Non-pigmented ciliary epithelial cell (primary cell): ENCODE results near the gene TGDS.

Experiments used
- DNase-seq: peaks from one replicate; pipeline ENCODE4 v3.0.0-alpha.2; 2010; ENCODE audit warnings: low read depth

The TGDS gene

DNA sequence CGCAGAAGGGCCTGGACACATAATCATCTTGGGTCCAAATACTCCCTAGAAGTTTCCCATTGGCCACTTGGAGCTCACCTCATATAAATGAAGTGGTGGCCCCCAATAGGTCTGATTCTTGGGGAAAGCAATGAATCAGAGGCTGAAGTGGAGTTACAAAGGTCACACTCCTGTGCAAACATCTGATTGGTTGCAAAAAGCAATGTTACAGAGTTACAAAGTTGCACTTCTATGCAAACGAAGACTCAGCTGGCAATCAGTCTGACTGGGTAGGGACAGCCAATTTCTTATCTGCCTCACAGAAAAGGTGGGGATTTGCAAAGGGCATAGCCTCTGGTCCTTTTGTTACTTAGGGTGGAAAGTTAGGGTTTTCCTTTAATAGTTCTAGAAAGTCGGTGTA, 3.9 kb upstream of the TGDS start:
- no peak for DNase-seq

DNA sequence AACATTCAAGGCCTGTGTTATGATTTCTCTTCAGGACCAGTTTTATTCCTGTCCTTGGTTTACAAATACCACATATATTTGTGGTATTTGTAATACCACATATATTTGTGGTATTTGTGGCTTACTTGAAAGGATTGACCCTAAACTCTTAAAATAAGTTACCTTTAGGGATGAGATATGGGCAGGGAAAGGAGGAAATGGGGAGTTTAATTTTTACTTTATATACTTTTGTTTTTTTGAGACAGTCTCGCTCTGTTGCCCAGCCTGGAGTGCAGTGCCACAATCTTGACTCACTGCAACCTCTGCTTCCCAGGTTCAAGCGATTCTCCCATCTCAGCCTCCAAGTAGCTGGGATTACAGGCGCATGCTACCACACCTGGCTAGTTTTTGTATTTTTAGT, 2.3 kb upstream of the TGDS start:
- no peak for DNase-seq

DNA sequence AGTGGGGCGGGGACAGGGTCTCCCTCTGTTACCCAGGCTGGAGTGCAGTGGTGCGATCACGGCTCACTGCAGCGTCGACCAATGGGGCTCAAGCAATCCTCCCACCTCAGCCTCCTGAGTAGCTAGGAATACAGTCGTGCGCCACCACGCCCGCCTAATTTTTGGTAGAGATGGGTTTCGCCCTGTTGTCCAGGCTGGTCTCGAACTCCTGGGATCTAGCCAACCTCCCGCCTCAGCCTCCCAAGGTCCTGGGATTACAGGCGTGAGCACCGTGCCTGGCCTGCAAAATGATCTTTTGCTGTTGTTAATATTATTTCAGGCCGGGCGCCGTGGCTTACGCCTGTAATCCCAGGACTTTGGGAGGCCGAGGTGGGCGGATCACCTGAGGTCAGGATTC, 621 bp upstream of the TGDS start:
- DNase-seq = no peak

DNA sequence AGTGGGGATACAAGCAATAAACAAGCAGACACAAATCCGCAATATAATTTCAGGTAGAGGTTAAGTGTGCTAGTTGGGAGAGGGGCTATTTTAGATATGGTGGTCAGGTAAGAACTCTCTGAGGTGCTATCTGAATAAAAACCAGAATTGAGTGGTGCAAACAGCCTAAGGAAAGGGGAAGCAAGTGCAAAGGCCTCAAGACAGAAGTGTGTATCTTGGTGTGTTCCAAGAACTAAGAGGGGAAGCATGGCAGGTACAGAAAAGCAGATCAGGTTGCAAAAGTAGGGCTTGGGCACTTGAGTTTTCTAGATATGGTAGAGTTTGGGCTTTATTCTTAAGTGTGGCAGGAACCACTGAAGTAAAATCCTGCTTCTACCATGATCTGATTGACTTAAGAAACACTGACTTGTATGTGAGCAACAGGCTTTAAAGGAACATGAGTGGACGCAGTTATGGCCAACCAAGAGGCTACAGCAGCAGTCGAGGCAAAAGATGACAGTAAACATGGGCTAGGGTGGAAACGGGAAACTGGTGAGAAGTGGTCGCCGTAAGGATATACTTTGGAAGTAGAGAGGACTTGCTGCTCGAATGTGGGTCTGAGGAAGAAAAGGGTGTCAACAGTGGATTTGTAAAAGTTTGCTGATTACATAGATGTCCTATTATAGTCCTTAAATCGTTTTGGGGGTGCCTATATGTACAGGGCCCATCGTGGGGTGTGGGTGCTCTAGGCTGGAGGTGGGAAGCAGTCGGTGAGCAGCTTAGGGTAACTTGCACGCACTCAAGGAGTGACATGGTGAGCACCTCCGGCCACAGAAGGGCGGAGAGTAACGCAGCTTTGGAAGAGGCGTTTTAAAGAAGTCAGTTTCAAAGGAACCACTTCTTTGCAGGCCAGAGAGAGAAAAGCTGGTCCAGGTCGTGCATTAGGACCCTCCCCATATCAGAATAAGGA, 677 bp downstream of the TGDS start:
- no peak for DNase-seq

DNA sequence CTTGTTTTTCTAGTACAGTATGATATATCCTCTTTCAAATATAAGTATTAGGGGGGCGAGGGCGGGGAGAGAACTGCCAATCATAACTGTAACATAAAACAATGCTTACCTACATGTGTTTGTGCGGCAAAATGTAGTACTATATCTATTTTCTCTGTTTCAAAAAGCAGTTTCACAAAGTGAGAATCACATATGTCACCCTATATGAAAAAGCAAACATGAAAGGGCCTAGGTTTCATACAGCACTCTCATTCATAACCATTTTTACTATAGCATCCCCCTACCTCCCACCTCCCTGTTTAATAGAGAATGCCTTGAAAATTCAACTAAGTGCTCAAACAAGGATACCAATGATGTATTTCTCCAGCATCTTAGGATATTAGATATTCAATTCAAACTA, 5.2 kb downstream of the TGDS start:
- DNase-seq = no peak

DNA sequence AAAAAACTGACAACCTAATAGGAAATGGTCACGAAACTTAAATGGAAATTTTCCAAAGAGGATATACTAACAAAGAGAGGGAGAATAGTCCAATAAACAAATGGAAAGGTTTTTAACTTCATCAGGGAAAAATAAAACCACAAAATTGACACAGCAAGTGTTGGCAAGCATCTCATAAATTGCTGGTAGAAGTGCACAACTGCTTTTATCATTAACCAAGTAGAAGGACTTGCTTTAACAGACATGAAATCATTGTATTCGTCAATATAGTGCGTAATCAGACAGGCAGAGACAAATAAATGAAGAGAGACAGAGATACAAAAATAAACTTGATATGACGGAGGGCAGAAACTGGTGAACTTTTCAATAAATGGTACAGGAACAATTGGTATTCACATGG, 7.4 kb downstream of the TGDS start:
- no peak for DNase-seq

DNA sequence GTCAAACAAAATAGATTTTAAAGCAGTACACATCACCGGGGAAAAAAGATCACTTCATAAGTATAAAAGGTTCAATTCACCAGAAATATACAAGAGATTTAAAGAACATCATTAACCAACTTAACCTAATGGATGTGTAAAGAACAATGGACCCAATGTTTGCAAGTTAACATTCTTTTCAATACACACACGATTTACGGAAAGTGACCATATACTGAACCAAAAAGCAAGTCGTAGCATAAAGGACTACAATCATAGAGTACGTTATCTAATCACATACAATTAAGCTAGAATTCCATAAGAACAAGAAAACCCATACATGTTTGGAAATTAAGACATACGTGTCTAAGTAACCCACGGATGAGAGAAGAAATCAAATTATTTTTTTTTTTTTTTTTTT, 9.6 kb downstream of the TGDS start:
- DNase-seq = no peak

DNA sequence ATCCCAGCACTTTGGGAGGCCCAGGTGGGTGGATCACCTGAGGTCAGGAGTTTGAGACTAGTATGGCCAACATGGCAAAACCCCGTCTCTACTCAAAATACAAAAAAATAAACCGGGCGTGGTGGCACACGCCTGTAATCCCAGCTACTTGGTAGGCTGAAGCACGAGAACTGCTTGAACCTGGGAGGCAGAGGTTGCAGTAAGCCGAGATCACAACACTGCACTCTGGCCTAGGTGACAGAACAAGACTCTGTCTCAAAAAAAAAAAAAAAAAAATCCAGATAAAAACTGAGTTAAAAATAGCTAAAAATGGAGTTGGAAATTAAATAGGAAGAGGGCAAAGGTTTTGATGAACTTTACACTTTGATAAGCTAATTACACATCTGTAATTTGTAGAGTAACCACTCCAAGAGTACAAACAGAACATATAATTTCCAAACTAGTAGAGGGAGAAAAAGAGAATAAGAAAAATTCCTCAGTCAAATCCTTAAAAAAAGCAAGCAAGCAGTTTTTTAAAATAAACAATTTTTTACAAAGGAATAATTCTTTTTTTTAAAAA, 10.3 kb downstream of the TGDS start:
- DNase-seq = no peak

DNA sequence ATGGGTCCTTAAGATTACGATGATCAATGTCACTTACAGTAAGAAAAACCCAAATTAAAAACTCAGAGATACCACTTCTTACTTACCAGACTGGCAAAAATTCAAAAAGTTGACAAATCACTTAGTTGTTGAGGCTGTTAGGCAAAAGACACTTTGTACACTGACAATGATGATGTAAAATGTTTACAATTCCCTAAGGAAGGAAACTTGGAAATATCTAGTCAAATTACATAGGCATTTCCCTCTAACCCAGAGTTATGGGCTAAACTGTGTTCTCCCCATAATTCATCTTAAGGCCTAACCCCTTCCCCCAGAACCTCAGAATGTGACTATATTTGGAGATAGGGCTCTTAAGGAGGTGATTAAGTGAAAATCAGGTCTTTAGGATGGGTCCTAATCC, 12.0 kb downstream of the TGDS start:
- DNase-seq = no peak

DNA sequence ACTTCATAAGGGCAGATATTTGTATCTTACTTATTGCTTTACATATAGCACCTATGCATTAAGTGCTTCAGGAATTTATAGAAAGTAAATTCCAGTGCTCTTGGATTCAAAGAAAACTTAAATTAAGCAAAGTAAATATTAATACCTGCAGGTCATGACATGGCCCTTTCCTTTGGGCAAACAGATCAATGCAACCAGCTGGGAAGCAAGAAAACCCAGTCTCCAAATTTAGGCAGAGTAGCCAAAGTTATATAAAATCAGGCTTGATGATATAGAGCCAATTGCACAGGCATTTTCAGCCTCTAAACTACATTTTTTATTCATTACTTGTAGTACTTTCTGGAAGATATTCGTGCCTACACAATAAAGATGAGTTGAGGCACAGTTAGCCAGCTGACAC, 16.9 kb downstream of the TGDS start:
- DNase-seq = no peak

DNA sequence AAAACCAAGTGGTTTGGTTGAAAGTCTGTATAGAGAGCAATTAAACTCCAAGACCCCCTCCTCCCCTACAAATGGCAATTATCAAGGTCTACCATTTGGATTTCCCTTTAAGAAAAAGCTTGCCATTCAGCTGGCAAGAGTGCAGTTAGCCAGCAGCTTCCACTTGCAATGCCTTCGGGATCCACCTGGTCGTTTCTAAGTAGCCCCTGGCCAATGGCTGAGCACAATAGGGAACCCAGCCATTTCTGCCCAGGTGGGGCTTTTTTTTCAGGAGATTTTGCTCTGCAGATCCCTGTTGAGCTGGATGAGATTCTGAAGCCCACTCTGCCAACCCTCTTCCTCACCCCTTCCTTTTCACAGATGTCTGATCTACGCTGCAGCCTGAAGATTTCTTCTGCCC, 26.3 kb downstream of the TGDS start:
- no peak for DNase-seq

DNA sequence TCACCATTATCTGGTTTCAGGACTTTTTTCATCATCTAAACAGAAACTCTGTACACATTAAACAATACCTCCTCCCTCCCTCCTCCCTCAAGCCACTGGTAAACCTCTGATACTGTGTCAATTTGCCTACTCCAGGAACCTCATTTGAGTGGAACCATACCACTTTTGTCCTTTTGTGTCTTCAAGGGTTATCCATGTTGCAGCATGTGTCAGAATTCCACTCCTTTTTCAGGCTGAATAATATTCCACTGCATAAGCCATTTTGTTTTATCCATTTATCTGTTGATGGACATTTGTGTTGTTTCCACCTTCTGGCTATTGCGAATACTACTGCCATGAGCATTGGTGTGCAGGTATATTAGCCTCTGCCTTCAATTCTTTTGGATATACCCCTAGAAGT, 27.5 kb downstream of the TGDS start:
- DNase-seq = no peak

DNA sequence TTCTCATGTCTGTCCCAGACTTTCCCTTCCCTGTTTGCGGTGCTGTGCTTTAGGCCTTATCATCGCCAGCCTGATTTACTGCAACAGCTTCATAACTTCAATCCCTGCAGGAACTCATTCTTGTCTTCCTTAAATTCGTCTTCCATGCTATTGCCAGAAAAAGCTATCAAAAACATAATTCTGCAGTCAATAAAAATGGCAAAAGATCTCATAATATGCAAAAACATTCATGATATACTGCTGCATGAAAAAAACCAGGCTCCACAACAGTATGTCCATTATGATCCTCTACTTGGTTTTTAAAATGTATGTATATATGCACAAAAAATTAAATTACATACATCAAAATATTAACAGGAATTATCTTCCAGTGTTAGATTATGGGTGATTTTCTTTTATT, 28.4 kb downstream of the TGDS start:
- no peak for DNase-seq

DNA sequence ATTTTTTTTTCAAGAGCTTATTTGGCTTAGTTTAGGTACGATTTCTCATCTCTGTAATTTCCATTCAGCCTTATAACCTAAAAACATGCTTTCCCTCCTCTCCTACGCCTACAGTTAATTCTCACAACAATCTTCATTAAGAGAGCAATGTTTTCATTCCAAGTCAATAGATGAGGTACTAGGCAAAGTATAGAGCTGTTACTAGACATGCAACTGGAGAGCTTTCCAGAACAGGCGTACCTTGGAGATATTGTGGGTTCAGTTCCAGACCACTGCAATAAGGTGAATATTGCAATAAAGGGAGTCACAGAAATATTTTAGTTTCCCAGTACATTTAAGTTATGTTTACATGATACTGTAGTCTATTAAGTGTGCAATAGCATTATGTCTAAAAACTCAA, 34.8 kb downstream of the TGDS start:
- DNase-seq = no peak

DNA sequence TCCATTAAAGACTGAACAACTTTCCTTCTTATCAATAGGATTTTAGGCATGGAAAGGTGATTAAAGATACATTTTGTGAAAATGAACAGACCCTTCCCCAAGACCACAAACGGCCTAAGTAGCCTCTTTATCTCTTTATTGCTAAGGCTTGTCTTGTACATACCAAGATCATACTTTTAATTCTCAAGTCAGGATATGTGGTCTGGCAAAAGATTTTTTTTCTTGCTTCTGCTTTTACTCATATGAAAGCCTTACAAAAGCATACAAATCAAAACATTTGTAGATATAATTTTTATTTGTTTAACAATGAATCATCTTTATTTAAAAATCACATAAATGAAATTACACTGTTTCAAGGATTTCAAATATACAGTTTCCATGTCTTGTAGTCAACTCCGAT, 35.8 kb downstream of the TGDS start:
- DNase-seq = no peak

DNA sequence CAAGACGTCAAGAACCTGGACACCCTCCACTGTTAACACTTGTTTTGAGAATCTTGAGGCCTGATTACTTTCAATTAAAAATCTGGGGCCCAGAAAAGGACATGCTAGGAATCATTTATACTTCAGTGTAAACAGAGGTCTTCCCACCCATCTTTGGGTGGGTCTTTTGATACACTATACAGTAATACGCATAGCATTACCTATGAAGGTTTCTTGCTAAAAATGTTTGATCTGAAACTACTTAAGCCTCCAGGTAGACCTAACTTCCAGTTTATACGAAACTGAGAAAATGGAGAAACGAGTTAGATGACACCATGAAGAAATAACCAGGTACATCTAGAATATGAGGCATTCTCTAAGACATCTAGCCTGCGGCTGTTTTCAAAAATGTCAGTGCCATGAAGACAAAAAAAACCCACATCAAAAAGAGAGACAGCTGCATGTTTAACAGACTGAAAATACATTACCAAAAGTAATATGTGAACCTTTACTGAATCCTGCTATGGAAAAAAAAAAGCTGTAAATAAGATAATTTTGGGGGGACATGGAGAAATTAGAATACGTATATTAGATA, 36.6 kb downstream of the TGDS start:
- no peak for DNase-seq

DNA sequence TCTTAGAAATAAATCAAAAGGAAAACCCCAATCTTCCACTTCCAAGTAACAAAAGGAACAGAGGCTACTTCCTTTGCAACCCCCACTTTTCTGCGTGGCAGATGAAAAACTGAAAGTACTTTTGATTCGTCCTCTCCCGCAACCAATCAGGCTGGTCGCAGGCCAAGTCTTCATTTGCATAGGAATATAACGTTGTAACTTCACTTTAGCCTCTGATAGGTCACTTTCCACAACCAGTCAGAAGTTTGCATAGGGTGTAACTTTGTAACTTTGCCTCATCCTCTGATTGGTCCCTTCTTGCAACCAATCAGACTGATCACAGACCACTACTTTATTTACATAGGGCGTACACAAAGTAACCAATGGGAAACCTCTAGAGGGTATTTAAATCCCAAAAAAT, 37.2 kb downstream of the TGDS start:
- no peak for DNase-seq

DNA sequence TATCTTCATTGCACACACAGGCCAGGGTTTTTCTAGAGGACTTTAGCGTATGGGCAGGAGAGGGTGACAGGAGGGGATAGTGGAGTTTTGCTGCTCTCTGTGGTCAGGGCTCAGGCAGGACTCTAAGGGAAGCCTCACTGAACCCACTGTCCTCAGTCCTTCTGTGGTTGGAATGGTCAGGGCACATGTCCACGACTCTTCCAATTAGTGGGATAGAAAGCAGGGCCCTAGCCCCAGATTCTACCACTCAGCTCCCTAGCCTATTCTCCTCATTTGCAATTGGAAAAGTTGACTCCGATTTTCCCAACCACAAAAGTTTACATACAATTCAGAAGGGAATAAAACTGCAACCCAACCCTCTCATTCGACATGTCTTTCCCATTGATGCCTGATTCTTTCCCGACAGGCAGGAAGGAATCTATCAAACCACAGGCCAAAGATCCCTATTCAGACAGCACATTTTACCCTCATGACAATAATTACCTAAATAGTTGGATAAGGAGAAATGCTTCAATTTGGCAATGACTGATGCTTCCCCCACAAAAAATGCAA, 38.2 kb downstream of the TGDS start:
- DNase-seq = no peak

DNA sequence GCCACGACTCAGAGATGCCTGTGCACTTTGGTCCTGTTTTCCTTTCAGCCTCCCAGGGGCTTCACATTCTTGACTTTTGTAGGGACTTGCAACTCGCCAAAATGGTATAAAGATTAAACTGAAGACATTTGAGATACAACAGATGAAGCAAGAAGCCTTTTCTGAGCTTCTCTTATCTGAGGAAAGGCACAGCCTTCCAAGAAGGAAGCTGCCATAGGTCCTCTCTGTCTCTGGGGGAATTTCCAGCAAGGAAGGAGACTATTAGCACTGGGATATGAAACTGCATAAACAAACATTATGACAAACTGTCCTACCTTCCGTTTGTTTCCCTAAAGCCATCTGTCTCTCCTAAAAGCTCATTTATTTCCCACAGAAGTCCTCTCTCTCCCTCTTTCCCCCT, 39.3 kb downstream of the TGDS start:
- no peak for DNase-seq

DNA sequence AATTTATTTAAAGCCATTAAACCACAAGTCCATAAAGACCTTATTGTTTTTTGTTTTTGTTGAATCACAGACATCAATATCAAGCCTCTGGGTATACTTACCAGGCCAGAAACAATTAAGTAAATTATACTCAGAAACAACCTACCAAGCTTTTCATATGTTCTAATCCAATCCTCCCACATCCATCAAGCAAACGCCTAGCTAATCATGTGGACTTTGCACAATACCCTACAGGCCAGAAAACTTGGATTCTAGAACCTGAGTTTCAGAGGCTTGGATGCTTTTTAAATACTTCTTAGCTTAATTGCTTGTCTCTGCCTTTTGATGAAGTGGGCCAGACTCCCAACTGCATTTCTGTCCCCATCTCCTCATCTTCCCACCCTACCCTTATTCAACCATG, 39.9 kb downstream of the TGDS start:
- DNase-seq = no peak

DNA sequence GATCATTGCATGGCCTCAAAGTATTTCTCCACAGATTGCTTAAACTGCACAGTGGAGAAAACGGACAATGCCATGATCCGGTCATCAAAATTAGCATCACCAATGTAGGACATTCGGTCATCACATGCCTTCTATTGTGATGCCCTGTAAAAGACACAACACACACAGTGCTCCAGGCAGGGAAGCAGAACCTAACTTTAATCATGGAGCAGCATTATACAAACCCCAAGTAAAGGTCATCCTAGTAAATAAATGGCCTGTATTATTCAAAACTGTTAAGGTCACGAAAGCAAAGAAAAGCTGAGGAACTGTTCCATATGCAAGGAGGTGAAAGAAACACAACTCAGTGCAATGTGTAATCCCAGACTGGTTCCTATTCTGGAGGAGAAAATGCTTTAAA, 42.2 kb downstream of the TGDS start:
- DNase-seq = no peak

DNA sequence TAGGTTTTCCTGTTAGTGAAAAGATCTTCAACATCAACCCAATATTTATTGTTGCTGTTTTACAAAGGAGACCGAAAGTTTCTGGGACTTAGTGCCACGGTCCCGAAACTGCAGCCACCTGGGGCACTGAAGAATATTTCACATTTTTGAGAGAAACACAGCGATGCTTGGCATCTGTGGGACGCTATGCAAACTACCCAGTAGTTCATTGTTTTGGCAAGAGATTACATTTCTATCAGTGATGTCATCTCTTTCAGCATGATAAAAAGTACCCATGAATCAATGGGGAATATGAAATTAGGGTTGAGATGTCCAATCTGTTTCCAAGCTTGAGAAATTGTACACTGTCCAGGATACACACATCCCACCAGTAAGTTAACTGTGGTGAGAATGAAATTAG, 43.9 kb downstream of the TGDS start:
- no peak for DNase-seq

DNA sequence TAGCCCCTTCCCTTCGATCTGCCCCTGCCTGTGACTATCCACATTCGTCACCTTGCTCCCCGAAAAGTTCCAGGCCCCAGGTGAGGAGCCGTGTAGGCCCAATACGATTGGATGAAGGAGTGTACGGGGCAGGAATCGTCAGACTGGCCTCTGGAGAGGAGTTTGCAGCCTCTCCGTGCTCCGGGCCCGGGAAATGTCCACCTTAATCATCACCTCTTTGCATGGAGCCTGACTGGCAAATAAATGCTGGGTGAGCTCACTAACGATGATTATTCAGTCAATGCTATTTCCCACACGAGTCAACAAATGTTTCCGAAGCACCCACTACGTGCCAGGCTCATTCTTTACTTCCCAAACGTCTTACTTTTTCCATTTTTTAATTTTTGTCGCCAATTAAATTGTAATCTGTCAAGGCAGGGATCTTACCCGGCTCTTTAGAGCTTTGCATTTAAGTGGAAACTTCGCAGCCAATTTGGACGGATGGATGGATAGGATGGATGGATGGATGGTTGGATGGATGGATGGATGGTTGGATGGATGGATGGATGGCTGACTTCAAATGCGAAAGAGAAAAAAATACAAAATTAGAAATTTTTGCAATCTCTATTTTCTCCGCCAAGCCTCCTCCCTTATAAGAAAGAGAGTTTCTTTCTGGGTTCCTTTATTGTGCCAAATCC, 45.8 kb downstream of the TGDS start:
- DNase-seq = no peak
